Endothelial cell of umbilical vein (primary cell): Measurements from ENCODE around the gene ARHGAP27. TPM values are rescaled to one million over a fixed set of nuclear protein-coding genes. Genes with fewer than 3 reads are reported as not detected.
A peak's percentile ranks its signal among the peaks of the same experiment; 100 is the strongest.

Experiments
- BruUV-seq: library from RNA; stranded (reverse); fragments of 400-500 nt; replicated peaks from 2 replicates; lab custom pipeline; 2021; lab: Mats Ljungman, UMichigan
- CTCF ChIA-PET: fragments of 300-600, 350-600 bp; sonication (Branson Sonifier 250); formaldehyde crosslinking; loops from one replicate; lab custom pipeline; 2021; ENCODE audit warnings: antibody characterized with exemption, inconsistent platforms; lab: Charles Lee
- POLR2A ChIA-PET: fragments of 300-600, 350-600 bp; sonication (Branson Sonifier 250); formaldehyde crosslinking; loops from one replicate; lab custom pipeline; 2021; ENCODE audit warnings: antibody characterized with exemption, inconsistent platforms; lab: Charles Lee
- DNase-seq: peaks from one replicate; pipeline ENCODE4 v3.0.0-alpha.2; 2011; ENCODE audit warnings: low read depth, low spot score
- FAIRE-seq: peaks from 2 replicates; lab custom pipeline; 2011; peaks lifted over from hg19 to GRCh38; lab: Jason Lieb, UNC
- H2AFZ ChIP-seq: 2 replicates; pipeline ENCODE4 v1.6.0; 2012; ENCODE audit warnings: low read depth, low read length, control low read depth, inconsistent platforms
- H3K27ac ChIP-seq: 2 replicates; pipeline ENCODE4 v1.5.1; 2011; ENCODE audit warnings: low read depth, mild to moderate bottlenecking, control low read depth, low read length, moderate library complexity; ENCODE audit not compliant: insufficient read depth
- H3K27me3 ChIP-seq, 2 experiments: 2 replicates each; pipeline versions ENCODE4 v1.6.0 to v1.6.1; 2011; ENCODE audit warnings: low read length in 2 of 2, mixed read lengths in 1 of 2; ENCODE audit not compliant: control insufficient read depth in 2 of 2, insufficient read depth in 2 of 2
- H3K36me3 ChIP-seq, 2 experiments: 2 replicates in 1 of 2; 3 replicates in 1 of 2; pipeline ENCODE4 v1.5.1; 2011; ENCODE audit warnings: low read length in 2 of 2, mild to moderate bottlenecking in 1 of 2, moderate library complexity in 1 of 2; ENCODE audit not compliant: control insufficient read depth in 2 of 2, insufficient read depth in 2 of 2; ENCODE audit errors: extremely low read depth in 1 of 2
- H3K4me1 ChIP-seq: 3 replicates; pipeline ENCODE4 v1.5.1; 2011; ENCODE audit warnings: mild to moderate bottlenecking, low read length; ENCODE audit not compliant: control insufficient read depth, insufficient read depth; ENCODE audit errors: extremely low read depth
- H3K4me2 ChIP-seq: 2 replicates; pipeline ENCODE4 v1.6.1; 2011; ENCODE audit warnings: low read length, control low read depth, mixed read lengths; ENCODE audit not compliant: insufficient read depth
- H3K4me3 ChIP-seq, 3 experiments: fragments of 200-600 bp in 1 of 3; sonication (generic), shearing (Covaris generic) in 1 of 3; replicated peaks in 1 of 3; 2 replicates each; pipeline ENCODE4 v1.5.1; 2011 to 2016; ENCODE audit warnings: control low read depth in 3 of 3, low read length in 3 of 3, mild to moderate bottlenecking in 2 of 3, inconsistent platforms in 1 of 3, low read depth in 1 of 3, moderate library complexity in 1 of 3; ENCODE audit not compliant: insufficient read depth in 1 of 3
- H3K79me2 ChIP-seq: 2 replicates; pipeline ENCODE4 v1.6.0; 2012; ENCODE audit warnings: low read length, inconsistent platforms; ENCODE audit not compliant: control insufficient read depth, insufficient read depth
- H3K9ac ChIP-seq: replicated peaks from 2 replicates; pipeline ENCODE3; 2011; ENCODE audit warnings: low read length, control low read depth; ENCODE audit not compliant: insufficient read depth; ENCODE audit errors: extremely low read depth
- H3K9me1 ChIP-seq: replicated peaks from 3 replicates; pipeline ENCODE4 v1.6.0; 2011; ENCODE audit warnings: mild to moderate bottlenecking, low read length; ENCODE audit not compliant: control insufficient read depth, insufficient read depth; ENCODE audit errors: extremely low read depth
- H3K9me3 ChIP-seq: replicated peaks from 2 replicates; pipeline ENCODE4 v1.5.1; 2012; ENCODE audit warnings: low read length, inconsistent platforms; ENCODE audit not compliant: control insufficient read depth, insufficient read depth
- H4K20me1 ChIP-seq: replicated peaks from 2 replicates; pipeline ENCODE3; 2011; ENCODE audit warnings: mild to moderate bottlenecking, low read length; ENCODE audit not compliant: control insufficient read depth, insufficient read depth; ENCODE audit errors: extremely low read depth
- EZH2 ChIP-seq: IDR thresholded peaks from 2 replicates; pipeline ENCODE4 v1.6.1; 2012; ENCODE audit warnings: borderline replicate concordance, low read depth, mild to moderate bottlenecking, moderate library complexity, low read length, inconsistent platforms; ENCODE audit not compliant: severe bottlenecking
- FOS ChIP-seq: IDR thresholded peaks from 2 replicates; pipeline ENCODE4 v1.6.1; 2011; ENCODE audit warnings: mild to moderate bottlenecking, low read length, moderate library complexity, borderline replicate concordance; ENCODE audit not compliant: insufficient read depth
- GATA2 ChIP-seq: IDR thresholded peaks from 2 replicates; pipeline ENCODE4 v1.7.0; 2011; ENCODE audit warnings: low read depth, mild to moderate bottlenecking, moderate library complexity, mixed read lengths, low read length; ENCODE audit not compliant: insufficient read length, insufficient read depth
- JUN ChIP-seq: IDR thresholded peaks from 2 replicates; pipeline ENCODE4 v1.6.1; 2011; ENCODE audit warnings: borderline replicate concordance, low read depth; ENCODE audit not compliant: insufficient read length, insufficient read depth
- MAX ChIP-seq: IDR thresholded peaks from 2 replicates; pipeline ENCODE4 v1.6.1; 2011; ENCODE audit not compliant: insufficient read depth, insufficient read length
- MYC ChIP-seq: IDR thresholded peaks from one replicate; pipeline ENCODE4 v1.6.1; 2011; ENCODE audit warnings: mild to moderate bottlenecking, low read depth, low read length
- POLR2A ChIP-seq: IDR thresholded peaks from 2 replicates; pipeline ENCODE4 v1.6.1; 2012; ENCODE audit warnings: low read depth, mild to moderate bottlenecking, control low read depth, low read length
- POLR2AphosphoS5 ChIP-seq: IDR thresholded peaks from 2 replicates; pipeline ENCODE4 v1.6.1; 2012; ENCODE audit warnings: low read depth, mild to moderate bottlenecking, control low read depth, low read length, moderate library complexity; ENCODE audit not compliant: insufficient read depth
- dilution Hi-C: fragments of 300-500 bp; cut with MboI; formaldehyde crosslinking; loops from one replicate; pipeline ENCODE4 v1.15.0; 2019; ENCODE audit warnings: low sequenced_read_pairs; ENCODE audit not compliant: extremely low pct_ligation_motif_present
- intact Hi-C: fragments of 100-400 bp; cut with micrococcal nuclease; formaldehyde crosslinking; loops from one replicate; pipeline ENCODE4 v1.10.0; 2022
- polyA plus RNA-seq, 4 experiments: library from polyadenylated mRNA; depleted of rRNA in 3 of 4; stranded (reverse) in 3 of 4; unstranded in 1 of 4; fragments of >200 nt; gene quantifications; 2 replicates each; pipeline versions ENCODE4 v1.2.1 to v1.2.3, GENCODE V29; 2011 to 2012; ENCODE audit warnings: missing spikeins in 1 of 4
- total RNA-seq: library from RNA; stranded (reverse); gene quantifications from 2 replicates; pipeline ENCODE4 v1.2.3, GENCODE V29; 2021
- TF ChIP-seq, protein P1 (sequence below), 2 donors: IDR thresholded peaks; 1 replicate in 1 of 2; 2 replicates in 1 of 2; pipeline ENCODE4 v1.5.1; 2011; ENCODE audit warnings: low read length in 2 of 2, mild to moderate bottlenecking in 2 of 2, moderate library complexity in 2 of 2, control low read depth in 1 of 2, inconsistent platforms in 1 of 2, low read depth in 1 of 2; ENCODE audit not compliant: insufficient read depth in 1 of 2; ENCODE audit errors: extremely low read depth in 1 of 2

Gene ARHGAP27
- total and polyA plus RNA-seq, 2 donors (not counting 3 experiments of a cell fraction or from before 2014, with no cell fraction given): 21.0 to 47.0 TPM

- Histone ChIP-seq H3K9ac (no peak overlapping the region), H3K4me2 (no peak overlapping the region), H3K79me2 (no peaks in the 10 kb centered on the region), H3K27me3 (no peaks in the 10 kb centered on the region), H4K20me1 (no peaks in the 10 kb centered on the region), H3K9me3 (no peaks in the 10 kb centered on the region), H3K36me3 (peaks cover 0 to 4% of the 10 kb centered on the region in 2 experiments), H3K9me1 (no peaks in the 10 kb centered on the region), H3K4me3 (no peak overlapping the region), H3K27ac (no peak overlapping the region), H2AFZ (no peak overlapping the region), H3K4me1 (peaks cover 18% of the 10 kb centered on the region)
- FAIRE-seq (no peak), DNase-seq (no peak)
- ChIA-PET POLR2A (no interaction called here), CTCF (no interaction called here)
- dilution Hi-C loops (no loop called here), intact Hi-C loops (no loop called here)
- TF ChIP-seq EZH2: no peak
- TF ChIP-seq POLR2A: no peak
- no peak for TF ChIP-seq MAX
- no peak for TF ChIP-seq FOS
- TF ChIP-seq, protein P1, sequence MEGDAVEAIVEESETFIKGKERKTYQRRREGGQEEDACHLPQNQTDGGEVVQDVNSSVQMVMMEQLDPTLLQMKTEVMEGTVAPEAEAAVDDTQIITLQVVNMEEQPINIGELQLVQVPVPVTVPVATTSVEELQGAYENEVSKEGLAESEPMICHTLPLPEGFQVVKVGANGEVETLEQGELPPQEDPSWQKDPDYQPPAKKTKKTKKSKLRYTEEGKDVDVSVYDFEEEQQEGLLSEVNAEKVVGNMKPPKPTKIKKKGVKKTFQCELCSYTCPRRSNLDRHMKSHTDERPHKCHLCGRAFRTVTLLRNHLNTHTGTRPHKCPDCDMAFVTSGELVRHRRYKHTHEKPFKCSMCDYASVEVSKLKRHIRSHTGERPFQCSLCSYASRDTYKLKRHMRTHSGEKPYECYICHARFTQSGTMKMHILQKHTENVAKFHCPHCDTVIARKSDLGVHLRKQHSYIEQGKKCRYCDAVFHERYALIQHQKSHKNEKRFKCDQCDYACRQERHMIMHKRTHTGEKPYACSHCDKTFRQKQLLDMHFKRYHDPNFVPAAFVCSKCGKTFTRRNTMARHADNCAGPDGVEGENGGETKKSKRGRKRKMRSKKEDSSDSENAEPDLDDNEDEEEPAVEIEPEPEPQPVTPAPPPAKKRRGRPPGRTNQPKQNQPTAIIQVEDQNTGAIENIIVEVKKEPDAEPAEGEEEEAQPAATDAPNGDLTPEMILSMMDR (IDR thresholded peaks at IDR 0.05; ENCODE audit: extremely low read depth in 1 of 2, insufficient read depth in 1 of 2, low read depth in 1 of 2, low read length in 2 of 2): no peak
- no peak for TF ChIP-seq GATA2
- no peak for TF ChIP-seq POLR2AphosphoS5
- no peak for TF ChIP-seq MYC
- no peak for TF ChIP-seq JUN
- BruUV-seq: TSS peak; percentile 34
Measured at GRCh38 chr17:45436625-45437464, 4.2 kb upstream of the ARHGAP27 start.
